Ammon's horn (tissue), 1 donor: ENCODE data around the gene TSHZ2.
"Not testable (repeated sequence)": the region's sequence is repeated elsewhere in the genome, so short reads cannot be mapped to it uniquely, and the experiment has no call there.

ENCODE experiments used
- DNase-seq: peaks from one replicate; pipeline ENCODE4 v3.0.0-alpha.2; 2016; ENCODE audit warnings: low spot score

The TSHZ2 gene

GRCh38 chr20:52962183-52962582, 10.0 kb upstream of the TSHZ2 start:
- DNase-seq, result no peak

- DNase-seq, result no peak
Measured at GRCh38 chr20:52963131-52963530, 9.0 kb upstream of the TSHZ2 start.

GRCh38 chr20:52964131-52964530, 8.0 kb upstream of the TSHZ2 start:
- no peak for DNase-seq

- no peak for DNase-seq
Measured at GRCh38 chr20:52965380-52965779, 6.8 kb upstream of the TSHZ2 start.

GRCh38 chr20:52965819-52966218, 6.3 kb upstream of the TSHZ2 start:
- no peak for DNase-seq

GRCh38 chr20:52966543-52966942, 5.6 kb upstream of the TSHZ2 start:
- not testable (repeated sequence) for DNase-seq

- no peak for DNase-seq
Measured at GRCh38 chr20:52971498-52972189, 514 bp upstream of the TSHZ2 start.

GRCh38 chr20:52972965-52973819, 1.0 kb downstream of the TSHZ2 start:
- DNase-seq, result no peak

- no peak for DNase-seq
Measured at GRCh38 chr20:52974179-52974594, 2.0 kb downstream of the TSHZ2 start.

GRCh38 chr20:52975029-52975732, 3.0 kb downstream of the TSHZ2 start:
- DNase-seq, result no peak

- DNase-seq, result no peak
Measured at GRCh38 chr20:52975803-52976531, 3.8 kb downstream of the TSHZ2 start.

- DNase-seq, result no peak
Measured at GRCh38 chr20:52978851-52979250, 6.7 kb downstream of the TSHZ2 start.

- no peak for DNase-seq
Measured at GRCh38 chr20:52981051-52981450, 8.9 kb downstream of the TSHZ2 start.

GRCh38 chr20:52983726-52984450, 11.7 kb downstream of the TSHZ2 start:
- no peak for DNase-seq

- DNase-seq, result no peak
Measured at GRCh38 chr20:52984451-52984810, 12.3 kb downstream of the TSHZ2 start.

- no peak for DNase-seq
Measured at GRCh38 chr20:52985687-52986086, 13.5 kb downstream of the TSHZ2 start.

GRCh38 chr20:52987295-52987694, 15.1 kb downstream of the TSHZ2 start:
- no peak for DNase-seq

GRCh38 chr20:52991830-52992229, 19.7 kb downstream of the TSHZ2 start:
- no peak for DNase-seq

- DNase-seq, result no peak
Measured at GRCh38 chr20:52992632-52993031, 20.5 kb downstream of the TSHZ2 start.

GRCh38 chr20:52993076-52993475, 20.9 kb downstream of the TSHZ2 start:
- DNase-seq, result no peak

GRCh38 chr20:52994184-52994970, 22.2 kb downstream of the TSHZ2 start:
- DNase-seq, result no peak
